Measurements from ENCODE around the gene RNF14.

RNF14 gene

GRCh38 chr5:142012792-142013388 is 44.0 kb downstream of the RNF14 start, which contains the start of gene GNPDA1:
Gene GNPDA1, minus strand, starts transcription at chr5:142013027. Its CDS starts 992 bp downstream, at chr5:142012035.
- DNase-seq (ENCODE audit: extremely low read depth, insufficient read length), result peak; percentile 80
- Histone ChIP-seq H3K4me3 (replicated peaks; ENCODE audit: low read depth, low read length) (peak within 1 kb of the TSS; percentile 60), H3K27me3 (replicated peaks; ENCODE audit: control insufficient read depth, insufficient read depth, low read length) (no peaks in the 10 kb centered on the region), H3K36me3 (ENCODE audit: control insufficient read depth, insufficient read depth, low read length) (no peaks in the 10 kb centered on the region)
- TF ChIP-seq, protein P1, sequence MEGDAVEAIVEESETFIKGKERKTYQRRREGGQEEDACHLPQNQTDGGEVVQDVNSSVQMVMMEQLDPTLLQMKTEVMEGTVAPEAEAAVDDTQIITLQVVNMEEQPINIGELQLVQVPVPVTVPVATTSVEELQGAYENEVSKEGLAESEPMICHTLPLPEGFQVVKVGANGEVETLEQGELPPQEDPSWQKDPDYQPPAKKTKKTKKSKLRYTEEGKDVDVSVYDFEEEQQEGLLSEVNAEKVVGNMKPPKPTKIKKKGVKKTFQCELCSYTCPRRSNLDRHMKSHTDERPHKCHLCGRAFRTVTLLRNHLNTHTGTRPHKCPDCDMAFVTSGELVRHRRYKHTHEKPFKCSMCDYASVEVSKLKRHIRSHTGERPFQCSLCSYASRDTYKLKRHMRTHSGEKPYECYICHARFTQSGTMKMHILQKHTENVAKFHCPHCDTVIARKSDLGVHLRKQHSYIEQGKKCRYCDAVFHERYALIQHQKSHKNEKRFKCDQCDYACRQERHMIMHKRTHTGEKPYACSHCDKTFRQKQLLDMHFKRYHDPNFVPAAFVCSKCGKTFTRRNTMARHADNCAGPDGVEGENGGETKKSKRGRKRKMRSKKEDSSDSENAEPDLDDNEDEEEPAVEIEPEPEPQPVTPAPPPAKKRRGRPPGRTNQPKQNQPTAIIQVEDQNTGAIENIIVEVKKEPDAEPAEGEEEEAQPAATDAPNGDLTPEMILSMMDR (IDR thresholded peaks at IDR 0.05; ENCODE audit: insufficient read depth, low read length, poor library complexity, severe bottlenecking), result no peak

- H3K27me3 ChIP-seq (replicated peaks; ENCODE audit: control insufficient read depth, insufficient read depth, low read length), result no peaks in the 10 kb centered on the region
- TF ChIP-seq, protein P1 (IDR thresholded peaks at IDR 0.05; ENCODE audit: insufficient read depth, low read length, poor library complexity, severe bottlenecking), result no peak
- no peaks in the 10 kb centered on the region for H3K36me3 ChIP-seq (ENCODE audit: control insufficient read depth, insufficient read depth, low read length)
- no peak overlapping the region for H3K4me3 ChIP-seq (replicated peaks; ENCODE audit: low read depth, low read length)
- DNase-seq (ENCODE audit: extremely low read depth, insufficient read length), result no peak
Measured at GRCh38 chr5:142013734-142014521, 45.0 kb downstream of the RNF14 start.

GRCh38 chr5:142014911-142015584 is 46.1 kb downstream of the RNF14 start:
- DNase-seq (ENCODE audit: extremely low read depth, insufficient read length), result no peak
- TF ChIP-seq, protein P1 (IDR thresholded peaks at IDR 0.05; ENCODE audit: insufficient read depth, low read length, poor library complexity, severe bottlenecking), result peak; percentile 44
- Histone ChIP-seq H3K4me3 (replicated peaks; ENCODE audit: low read depth, low read length) (no peak overlapping the region), H3K27me3 (replicated peaks; ENCODE audit: control insufficient read depth, insufficient read depth, low read length) (no peaks in the 10 kb centered on the region), H3K36me3 (ENCODE audit: control insufficient read depth, insufficient read depth, low read length) (no peaks in the 10 kb centered on the region)

- TF ChIP-seq, protein P1 (IDR thresholded peaks at IDR 0.05; ENCODE audit: insufficient read depth, low read length, poor library complexity, severe bottlenecking), result no peak
- H3K27me3 ChIP-seq (replicated peaks; ENCODE audit: control insufficient read depth, insufficient read depth, low read length), result no peaks in the 10 kb centered on the region
- H3K4me3 ChIP-seq (replicated peaks; ENCODE audit: low read depth, low read length), result no peak overlapping the region
- no peak for DNase-seq (ENCODE audit: extremely low read depth, insufficient read length)
- H3K36me3 ChIP-seq (ENCODE audit: control insufficient read depth, insufficient read depth, low read length), result no peaks in the 10 kb centered on the region
Measured at GRCh38 chr5:142015781-142016533, 47.1 kb downstream of the RNF14 start.

DNA sequence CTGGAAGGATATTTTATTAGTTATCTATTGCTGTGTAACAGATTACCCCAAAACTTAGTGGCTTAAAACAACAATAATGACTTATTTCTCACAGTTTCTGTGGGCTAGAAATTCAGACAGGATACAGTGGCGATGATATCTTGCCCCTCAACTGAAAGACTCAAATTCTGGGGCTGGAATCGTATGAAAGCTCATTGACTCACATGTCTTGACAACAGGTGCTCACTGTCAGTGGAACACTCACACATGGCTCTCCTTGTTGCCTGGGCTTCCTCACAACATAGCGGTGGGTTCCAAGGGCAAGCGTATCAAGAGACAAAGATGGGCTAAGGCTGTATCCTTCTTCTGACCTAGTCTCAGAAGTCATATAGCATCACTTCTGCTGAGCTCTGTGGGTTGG is 47.7 kb downstream of the RNF14 start:
- no peaks in the 10 kb centered on the region for H3K27me3 ChIP-seq (replicated peaks; ENCODE audit: control insufficient read depth, insufficient read depth, low read length)
- H3K36me3 ChIP-seq (ENCODE audit: control insufficient read depth, insufficient read depth, low read length), result no peaks in the 10 kb centered on the region
- no peak for DNase-seq (ENCODE audit: extremely low read depth, insufficient read length)
- no peak overlapping the region for H3K4me3 ChIP-seq (replicated peaks; ENCODE audit: low read depth, low read length)
- TF ChIP-seq, protein P1 (IDR thresholded peaks at IDR 0.05; ENCODE audit: insufficient read depth, low read length, poor library complexity, severe bottlenecking), result no peak
